ENCODE data around the gene SLC45A2.
"Not testable (repeated sequence)": the region's sequence is repeated elsewhere in the genome, so short reads cannot be mapped to it uniquely, and the experiment has no call there.

The SLC45A2 gene

DNA sequence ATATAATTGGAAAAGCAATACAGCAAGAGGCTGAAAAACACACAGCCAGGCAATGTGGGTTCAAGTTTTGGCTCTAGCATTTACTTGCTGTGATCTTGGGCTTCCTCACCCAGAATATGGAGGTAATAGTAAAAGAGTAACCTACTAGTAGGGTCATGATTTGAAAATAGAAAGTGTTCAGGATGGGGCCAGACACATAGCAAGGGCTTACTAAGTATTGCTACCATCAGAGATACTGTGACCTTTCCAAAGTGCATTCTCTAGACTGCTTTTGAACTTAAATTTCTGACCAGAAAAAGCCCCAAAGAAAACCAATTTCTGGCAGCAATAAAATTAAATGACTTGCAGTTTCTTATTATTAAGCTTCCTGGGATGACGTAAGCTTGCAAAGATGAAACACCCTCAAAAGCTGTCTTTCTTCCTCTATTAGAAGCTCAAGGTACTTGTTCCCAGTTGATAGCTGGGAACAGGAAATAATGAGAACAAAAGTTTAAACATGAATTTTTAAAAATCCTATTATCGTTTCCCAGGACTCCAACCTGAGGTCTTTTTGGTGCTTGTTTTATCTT lies 20.3 kb downstream of the SLC45A2 start:
- DNase-seq, result no peak

DNA sequence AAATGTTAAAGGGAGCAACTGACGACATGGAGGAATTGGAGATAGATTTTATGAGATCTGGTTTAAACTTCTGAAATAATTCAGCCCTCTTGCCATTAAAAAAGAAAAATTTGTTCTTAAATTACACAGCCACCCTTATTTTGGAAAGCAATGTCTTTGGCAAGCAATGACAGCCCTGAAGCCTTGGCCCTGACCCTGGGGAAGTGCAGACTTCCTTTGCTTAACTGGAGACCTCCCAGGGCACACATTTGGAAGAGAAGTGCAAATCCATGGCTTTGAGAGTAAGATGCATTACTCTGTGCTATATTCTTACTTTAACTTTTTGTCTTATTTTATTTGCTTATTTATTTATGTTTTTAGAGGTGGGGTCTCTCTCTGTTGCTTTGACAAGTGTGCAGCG lies 26.3 kb downstream of the SLC45A2 start:
- no peak for DNase-seq

DNA sequence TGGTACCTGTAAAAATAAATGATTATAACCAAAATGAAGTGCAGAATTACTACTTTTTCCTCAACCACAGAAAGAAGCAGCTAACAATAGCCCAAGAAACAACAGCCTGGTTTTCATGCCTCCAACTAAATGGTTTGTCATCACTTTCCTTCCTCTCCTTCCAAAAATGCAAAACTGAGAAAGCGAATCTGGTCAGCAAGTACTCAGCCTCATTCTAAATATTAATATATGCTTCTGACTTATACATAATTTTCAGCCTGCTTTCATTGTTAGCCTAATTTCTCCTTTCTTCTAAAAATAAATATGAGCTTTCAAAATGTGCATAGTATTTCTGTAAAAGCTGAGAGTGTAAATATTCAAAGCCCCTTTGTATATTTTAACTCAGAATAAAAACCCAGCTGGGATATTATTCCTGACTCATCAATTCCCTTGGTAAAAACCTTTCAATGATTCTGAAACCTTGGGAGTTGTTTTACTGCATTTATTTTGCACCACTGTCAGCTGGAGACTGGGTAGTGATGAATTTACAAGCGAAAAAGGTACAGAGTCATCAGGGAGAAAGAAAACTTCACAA lies 26.8 kb downstream of the SLC45A2 start:
- DNase-seq, result no peak

DNA sequence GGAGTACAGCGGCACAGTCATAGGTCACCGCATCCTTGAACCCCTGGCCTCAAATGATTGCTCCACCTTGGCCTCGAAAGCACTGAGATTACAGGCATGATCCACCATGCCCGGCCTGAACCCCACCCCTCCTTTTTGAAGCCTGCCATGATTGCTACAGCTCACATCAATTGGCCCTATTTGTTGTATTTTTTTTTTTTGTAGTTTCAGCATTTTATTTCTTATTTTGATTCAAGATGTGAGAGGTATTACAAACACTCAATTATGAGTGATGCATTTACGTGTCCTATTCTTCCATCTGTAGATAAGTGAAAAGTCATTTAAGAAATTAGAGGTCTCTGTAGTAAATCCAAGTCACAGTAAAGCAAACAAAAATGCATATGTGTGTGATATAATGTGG lies 32.3 kb downstream of the SLC45A2 start:
- DNase-seq, result not testable (repeated sequence)

DNA sequence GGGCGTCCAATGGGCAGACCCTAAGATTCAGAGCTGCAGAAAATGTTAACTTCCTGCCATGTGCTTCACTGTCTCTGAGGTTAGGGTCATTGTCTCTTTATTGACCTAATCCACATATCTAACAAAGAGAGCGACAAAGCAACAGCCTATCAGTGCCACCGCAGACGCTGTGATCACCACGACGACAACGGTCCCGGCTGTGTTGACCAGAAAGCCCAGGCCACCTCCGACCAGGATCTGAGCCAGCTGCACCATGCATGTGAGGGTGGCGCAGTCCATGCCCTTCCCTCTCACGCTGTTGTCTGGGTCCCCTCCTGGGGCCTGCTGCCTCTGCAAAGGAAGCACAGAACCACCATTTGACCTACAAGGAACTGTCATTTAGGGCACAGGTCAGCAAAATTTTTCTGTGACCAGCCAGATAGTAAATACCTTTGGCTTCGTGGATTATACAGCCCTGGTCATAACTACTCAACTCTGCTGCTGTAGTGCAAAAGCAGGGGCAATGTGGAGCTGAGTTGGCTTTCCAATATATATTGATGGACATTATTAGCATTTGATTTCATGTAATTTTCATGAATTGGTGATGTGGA lies 39.9 kb downstream of the SLC45A2 start:
- DNase-seq, result no peak

DNA sequence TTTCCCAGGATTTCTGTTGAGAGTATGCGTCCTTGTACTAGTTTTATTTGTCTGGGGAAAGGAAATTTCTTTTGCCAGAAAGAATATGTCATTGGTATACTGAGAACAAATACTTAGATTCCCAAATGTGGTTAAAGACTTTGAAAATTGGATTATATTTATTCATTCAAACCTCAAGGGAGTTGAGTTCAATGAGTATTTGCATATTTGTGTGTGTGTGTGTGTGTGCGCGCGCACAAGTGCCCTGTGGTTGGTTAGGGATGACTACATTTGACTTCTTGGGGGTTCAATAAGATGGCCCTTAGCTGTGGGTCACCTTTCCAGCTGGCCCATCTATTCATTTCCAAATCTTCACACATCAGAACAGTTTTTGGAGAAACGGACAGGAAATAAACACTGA lies 43.4 kb downstream of the SLC45A2 start:
- no peak for DNase-seq

DNA sequence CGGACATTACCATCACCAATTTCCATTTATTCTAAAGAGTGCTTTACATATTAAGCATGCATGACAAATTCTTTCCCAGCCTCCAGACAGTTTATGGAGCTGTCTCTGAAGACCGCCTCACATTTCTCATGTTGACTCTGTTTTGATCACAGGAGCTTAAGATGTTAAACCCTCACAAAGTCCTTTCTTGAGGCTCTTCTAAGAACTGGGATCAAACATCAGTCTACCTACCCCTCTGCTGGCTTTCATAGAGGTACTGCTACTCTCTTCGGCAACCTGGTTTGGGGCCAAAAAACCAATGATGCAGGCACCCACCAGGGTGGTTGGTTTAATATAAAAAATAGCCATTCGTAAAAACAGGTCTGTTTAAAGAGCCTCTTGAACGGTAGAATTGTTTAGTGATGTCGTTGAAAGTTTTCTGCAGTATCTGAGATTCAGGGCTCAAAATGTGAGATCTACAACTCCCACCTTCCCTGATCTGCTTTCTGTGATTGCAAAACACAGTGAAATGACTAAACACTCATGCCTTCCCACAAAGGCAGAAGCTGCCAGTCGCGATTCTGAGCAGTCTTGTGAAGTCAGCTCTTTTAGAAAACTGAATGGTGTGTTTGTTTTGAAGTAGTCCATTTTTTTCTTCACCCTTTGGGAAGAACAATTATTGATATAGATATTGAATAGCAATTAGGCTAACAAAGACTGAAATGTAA lies 44.8 kb downstream of the SLC45A2 start:
- DNase-seq, result no peak

DNA sequence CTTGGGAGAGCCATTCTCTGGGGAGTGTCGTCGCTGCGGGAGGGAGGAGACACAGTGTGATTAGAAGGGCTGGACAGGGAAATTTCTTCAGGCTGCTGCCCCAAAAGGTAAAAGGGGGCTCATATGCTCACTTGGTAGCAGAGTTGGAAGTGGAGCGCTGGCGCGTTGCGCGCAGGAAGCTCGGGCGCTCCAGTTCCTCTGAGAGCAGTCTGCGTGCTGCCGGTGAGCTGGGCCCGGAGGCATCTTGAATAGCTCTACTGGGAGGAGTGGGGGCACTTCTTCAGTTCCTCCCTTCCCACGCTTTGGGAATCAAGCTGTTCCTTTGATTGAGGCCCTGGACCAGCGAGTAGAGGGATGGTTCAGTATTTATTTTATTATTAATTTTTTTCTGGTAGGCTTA lies 45.6 kb downstream of the SLC45A2 start:
- no peak for DNase-seq

DNA sequence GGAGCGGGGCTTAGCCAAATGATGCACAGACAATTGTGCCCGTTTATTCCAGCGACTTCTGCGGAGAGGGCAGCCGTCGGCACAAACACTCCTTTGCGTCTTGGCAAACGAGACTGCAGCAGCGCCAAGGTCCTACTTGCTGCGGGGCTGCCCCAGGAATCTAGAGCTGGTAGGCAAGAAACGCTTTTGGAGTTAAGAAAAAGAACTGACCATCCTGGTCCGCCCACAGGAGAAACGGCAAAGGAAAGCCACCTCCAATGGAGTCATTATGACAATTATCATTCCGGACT lies 46.0 kb downstream of the SLC45A2 start:
- no peak for DNase-seq

DNA sequence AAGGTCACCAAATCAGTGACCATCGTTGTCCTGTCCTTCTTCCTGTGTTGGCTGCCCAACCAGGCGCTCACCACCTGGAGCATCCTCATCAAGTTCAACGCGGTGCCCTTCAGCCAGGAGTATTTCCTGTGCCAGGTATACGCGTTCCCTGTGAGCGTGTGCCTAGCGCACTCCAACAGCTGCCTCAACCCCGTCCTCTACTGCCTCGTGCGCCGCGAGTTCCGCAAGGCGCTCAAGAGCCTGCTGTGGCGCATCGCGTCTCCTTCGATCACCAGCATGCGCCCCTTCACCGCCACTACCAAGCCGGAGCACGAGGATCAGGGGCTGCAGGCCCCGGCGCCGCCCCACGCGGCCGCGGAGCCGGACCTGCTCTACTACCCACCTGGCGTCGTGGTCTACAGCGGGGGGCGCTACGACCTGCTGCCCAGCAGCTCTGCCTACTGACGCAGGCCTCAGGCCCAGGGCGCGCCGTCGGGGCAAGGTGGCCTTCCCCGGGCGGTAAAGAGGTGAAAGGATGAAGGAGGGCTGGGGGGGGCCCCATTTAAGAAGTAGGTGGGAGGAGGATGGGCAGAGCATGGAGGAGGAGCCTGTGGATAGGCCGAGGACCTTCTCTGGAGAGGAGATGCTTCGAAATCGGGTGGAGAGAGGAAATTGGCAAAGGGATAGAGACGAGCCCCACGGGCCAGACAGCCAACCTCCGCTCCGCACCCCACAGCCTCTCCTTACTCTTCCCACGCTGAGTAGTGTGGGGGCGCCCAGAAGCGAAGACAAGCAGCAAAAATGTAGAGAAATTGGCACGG lies 46.6 kb downstream of the SLC45A2 start:
- no peak for DNase-seq

DNA sequence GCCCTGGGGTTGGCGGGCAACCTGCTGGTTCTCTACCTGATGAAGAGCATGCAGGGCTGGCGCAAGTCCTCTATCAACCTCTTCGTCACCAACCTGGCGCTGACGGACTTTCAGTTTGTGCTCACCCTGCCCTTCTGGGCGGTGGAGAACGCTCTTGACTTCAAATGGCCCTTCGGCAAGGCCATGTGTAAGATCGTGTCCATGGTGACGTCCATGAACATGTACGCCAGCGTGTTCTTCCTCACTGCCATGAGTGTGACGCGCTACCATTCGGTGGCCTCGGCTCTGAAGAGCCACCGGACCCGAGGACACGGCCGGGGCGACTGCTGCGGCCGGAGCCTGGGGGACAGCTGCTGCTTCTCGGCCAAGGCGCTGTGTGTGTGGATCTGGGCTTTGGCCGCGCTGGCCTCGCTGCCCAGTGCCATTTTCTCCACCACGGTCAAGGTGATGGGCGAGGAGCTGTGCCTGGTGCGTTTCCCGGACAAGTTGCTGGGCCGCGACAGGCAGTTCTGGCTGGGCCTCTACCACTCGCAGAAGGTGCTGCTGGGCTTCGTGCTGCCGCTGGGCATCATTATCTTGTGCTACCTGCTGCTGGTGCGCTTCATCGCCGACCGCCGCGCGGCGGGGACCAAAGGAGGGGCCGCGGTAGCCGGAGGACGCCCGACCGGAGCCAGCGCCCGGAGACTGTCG lies 47.3 kb downstream of the SLC45A2 start:
- DNase-seq, result no peak

DNA sequence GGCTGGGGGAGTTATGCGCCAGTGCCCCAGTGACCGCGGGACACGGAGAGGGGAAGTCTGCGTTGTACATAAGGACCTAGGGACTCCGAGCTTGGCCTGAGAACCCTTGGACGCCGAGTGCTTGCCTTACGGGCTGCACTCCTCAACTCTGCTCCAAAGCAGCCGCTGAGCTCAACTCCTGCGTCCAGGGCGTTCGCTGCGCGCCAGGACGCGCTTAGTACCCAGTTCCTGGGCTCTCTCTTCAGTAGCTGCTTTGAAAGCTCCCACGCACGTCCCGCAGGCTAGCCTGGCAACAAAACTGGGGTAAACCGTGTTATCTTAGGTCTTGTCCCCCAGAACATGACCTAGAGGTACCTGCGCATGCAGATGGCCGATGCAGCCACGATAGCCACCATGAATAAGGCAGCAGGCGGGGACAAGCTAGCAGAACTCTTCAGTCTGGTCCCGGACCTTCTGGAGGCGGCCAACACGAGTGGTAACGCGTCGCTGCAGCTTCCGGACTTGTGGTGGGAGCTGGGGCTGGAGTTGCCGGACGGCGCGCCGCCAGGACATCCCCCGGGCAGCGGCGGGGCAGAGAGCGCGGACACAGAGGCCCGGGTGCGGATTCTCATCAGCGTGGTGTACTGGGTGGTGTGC lies 48.0 kb downstream of the SLC45A2 start, which contains the start of gene RXFP3:
Gene RXFP3 (plus strand): TSS at position 6 of the 636 bp plus-strand sequence. CDS start 355 bp downstream, at position 361.
- no peak for DNase-seq

DNA sequence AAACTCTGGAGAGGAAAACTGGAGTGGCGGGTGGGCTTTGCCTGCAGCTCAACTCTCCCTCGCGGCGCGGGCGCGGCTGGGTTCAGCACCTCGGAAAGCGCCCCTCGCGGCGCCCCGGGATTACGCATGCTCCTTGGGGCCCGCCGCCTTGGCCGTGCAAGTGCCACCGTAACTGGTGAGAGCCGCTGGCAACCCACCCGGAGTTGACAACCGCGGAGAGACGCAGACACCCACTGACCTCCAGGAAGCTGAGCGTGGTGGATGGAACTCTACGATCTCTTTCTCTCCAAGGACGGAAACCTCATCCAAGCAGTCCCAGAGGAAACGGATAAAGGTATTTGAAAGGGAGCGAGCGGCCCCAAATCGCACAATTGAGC lies 48.5 kb downstream of the SLC45A2 start:
- peak; percentile 25 for DNase-seq

DNA sequence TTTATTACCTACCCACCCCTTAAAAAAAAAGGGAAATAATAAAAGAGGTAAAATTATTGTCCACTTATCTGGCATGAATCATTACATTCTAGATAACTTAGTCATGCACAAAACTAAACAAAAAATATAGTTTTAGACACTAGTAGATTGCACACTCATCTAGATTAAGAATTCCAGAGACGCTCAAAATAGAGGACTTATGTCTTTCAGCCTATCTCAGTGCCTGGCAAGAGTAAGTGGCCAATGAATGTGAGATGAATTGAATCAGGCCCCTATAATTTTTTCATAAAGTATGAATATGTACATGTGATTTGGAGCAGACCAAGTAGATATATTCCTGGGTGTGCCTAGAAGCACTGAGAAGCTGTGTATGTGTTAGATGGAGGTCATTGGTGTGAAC lies 50.3 kb downstream of the SLC45A2 start:
- no peak for DNase-seq

DNA sequence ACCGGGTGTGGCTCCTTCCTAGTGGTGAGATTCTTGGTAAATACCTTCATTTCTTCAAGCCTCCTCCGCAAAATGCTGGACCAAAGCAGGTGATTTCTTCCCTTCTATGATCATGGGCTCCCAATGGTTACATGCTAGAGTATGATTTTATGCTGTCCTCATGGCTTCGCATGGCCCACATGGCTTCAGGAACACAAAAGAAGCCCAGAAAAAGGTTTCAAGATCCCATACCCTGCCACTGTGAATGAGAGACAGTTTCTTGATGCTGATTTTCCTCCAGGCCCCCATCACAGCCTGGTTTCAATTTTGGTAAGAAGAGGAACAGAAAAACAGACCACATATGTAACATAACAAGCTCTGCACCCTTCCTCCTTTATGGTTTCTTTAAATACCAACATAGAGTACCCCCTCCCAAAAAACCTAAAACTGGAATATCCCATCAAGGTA lies 50.7 kb downstream of the SLC45A2 start:
- DNase-seq, result no peak

DNA sequence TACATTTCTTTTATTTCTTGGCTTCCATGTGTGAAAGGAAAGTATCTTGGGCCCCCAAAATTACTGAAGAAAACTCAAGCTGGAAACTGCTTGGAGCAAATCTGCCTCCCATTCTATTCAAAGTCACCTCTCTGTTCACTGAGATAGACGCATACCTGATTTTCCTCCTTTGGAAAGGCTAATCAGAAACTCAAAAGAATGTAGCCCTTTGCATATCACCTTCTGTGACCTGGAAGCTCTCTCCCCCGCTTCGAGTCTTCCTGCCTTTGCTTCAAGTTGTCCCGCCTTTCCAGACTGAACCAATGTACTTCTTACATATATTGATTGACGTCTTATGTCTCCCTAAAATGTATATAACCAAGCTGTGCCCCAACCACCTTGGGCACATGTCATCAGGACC lies 53.4 kb downstream of the SLC45A2 start:
- DNase-seq, result no peak

DNA sequence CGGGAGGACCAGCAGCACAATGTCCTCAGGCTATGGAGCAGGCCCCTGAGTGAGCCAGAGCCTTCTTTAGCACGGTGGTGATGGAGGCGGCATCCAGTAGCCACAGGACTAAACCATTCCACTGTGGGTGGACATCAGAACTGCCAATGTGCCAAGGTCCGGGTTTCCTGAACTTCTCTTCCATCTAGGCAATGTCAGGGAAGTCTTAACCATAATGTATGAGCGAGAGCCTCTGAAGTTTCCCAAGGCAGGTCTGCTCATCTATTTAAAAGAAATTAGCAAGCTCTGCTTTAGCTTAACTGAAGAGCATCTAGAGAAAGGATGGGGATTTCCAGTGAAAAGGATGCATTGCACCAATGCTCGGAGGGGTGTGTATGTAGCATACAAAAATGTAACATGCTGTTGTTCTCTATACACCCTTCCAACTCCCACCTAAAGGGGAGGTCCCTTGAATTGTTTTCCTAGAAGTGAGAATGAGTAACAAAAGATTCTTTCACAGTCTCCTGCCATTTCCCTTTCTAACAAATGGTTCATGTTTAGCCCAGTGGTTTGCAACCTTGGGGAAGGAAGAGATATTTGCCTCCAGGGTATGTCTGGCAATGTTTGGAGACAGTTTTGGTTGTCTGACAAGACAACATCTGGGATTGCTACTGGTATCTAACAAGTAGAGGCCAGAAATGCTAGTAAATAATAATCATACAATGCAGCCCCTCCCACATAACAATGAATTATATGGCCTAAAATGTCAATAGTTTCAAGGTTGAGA lies 54.4 kb downstream of the SLC45A2 start:
- no peak for DNase-seq

DNA sequence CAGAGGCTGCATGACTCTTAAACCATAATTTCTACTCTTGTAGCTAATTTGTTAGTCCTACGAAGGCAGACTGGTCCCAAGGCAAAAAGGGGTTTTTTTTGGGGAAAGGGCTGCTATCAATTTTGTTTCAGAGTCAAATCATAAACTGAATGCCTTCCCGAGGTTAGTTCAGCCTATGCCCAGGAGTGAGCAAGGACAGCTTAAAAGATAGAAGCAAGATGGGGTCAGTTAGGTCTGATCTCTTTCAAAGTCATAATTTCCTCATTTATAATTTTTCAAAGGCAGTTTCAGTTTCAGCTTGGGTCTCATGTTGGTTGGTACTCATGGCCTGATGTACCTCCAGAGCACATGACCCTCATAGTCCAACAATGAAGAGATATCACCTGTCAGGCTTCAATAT lies 56.2 kb downstream of the SLC45A2 start:
- no peak for DNase-seq

DNA sequence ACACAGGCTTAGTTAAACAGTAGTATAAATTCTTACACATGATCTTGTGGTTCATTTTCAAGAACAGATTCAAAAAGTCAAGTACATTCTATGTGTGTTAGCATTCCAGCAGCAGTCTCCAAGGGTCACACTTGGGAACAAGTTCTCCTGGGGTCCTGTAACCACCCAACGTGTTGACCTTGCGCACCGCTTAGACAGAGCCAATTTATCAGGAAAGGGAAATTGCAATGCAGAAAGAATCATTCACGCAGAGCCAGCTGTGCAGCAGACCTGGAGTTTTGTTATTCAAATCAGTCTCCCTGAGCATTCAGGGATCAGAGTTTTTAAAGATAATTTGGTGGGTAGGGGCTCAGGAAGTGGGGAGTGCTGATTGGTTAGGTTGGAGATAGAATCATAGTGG lies 56.8 kb downstream of the SLC45A2 start:
- DNase-seq, result no peak

DNA sequence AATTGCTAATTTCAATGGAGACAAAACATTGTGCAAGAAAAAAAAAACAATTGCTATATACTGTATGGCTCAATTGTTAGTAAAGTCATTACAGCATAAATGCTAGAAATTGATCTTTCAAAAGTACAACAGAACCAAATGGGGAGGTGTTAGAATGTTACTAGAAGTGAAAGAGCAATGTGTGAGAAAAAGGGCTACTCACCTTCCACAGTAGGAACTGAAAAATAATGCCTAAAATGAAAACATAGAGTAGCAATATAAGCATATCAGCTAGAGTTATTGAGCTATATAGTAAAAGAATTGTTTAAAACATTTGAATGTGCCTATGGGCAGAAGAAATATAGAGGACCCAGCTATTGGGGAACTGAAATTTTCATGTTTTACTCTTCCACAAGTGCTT lies 59.2 kb downstream of the SLC45A2 start:
- no peak for DNase-seq

DNA sequence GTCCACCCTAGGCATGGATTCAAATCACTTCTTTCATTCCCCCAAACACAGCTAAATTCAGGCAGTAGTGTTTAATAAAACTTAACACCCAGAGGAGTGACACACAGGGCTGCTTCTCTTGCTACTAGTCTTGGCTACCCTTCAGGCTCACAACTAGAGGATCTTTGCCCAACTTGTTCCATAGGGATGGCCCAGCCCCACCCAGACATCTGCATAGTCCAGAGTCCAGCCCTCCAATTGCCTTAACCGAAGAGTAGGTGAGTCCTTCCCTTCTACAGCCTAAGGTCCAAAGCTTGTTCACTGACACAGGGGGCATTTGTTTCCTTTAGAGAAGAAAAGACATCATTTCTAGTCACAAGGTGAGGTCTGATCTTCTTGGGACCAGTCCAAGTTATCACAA lies 63.5 kb downstream of the SLC45A2 start:
- DNase-seq, result no peak

DNA sequence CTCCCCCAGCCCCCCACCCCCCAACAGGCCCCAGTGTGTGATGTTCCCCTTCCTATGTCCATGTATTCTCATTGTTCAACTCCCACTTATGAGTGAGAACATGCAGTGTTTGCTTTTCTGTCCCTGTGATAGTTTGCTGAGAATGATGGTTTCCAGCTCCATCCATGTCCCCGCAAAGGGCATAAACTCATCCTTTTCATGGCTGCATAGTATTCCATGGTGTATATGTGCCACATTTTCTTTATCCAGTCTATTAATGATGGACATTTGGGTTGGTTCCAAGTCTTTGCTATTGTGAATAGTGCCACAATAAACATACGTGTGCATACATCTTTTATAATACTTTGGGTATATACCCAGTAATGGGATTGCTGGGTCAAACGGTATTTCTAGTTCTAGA lies 69.6 kb downstream of the SLC45A2 start:
- not testable (repeated sequence) for DNase-seq
